CD4-positive, alpha-beta T cell treated with Interleukin-4 for 1 hour (primary cell): Measurements from ENCODE around the gene ADAM8.

Source experiments
- DNase-seq, 2 donors: peaks; one replicate each; pipeline ENCODE4 v3.0.0-alpha.2; 2020 to 2022

The ADAM8 gene

DNA sequence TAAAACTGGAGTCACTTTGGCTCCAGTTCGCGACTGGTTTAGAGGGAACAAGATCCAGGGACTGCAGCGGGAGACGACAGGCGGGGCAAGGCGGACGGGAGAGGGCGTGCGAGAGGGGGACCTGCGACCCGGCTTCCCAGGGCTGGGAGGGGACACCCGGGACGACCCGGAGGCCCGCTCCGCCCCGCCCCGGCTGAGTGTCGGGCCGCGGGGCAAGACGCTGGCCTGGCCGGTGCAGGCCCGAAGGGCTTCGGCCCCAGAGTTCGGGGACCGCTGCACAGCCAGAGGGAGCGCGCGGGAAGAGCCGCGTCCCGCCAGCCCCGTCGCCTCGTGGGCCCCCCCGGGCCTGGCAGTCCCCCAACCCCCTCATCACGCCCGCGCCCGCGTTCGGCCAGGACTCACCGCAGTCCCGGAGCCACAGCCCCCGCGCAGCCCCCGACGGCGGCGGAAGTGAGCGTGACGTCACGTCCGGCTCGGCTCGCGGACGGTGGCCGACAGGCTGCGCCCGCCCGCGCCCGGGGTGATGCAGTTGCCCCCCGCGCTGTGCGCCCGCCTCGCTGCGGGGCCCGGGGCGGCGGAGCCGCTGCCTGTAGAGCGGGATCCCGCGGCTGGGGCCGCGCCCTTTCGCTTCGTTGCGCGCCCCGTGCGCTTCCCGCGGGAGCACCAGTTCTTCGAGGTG lies 31.9 kb upstream of the ADAM8 start, which contains the start of the genes TUBGCP2 and ZNF511:
Gene TUBGCP2, minus strand, starts transcription at position 452 of the 679 bp plus-strand sequence. CDS start 5,931 bp downstream, outside the sequence.
Gene ZNF511, plus strand, starts transcription at position 494 of the 679 bp plus-strand sequence. Its CDS starts 30 bp downstream, at position 524.
- peak; percentile 90 to 94 for DNase-seq

DNA sequence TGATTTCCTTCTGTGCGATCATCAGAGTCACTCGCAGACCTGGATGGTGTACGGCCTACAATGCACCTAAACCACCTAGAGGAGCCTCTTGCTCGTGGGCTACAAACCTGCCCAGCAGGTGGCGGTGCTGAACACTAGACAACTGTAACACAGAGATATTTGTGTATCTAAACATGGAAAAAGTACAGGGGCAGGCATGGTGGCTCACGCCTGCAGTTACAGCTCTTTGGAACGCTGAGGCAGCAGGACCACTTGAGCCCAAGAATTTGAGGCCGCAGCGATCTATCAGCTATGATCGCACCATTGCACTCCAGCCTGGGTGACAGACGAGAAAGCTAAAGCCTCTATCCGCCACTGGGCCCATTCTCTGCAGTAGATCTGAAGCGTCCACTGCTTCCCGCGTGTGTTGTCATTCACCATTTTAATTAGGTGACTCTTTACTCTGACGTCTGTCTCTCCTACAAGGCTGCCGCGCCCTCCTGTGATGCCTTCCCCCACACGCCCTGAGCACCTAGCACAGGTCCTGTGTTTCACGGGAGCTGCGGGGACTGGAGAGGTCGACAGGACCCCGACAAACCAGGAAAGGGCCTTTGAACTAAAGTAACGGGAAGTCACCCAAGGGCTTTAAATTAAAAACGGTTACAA lies 31.2 kb upstream of the ADAM8 start:
- DNase-seq: peak; percentile 88 to 92

DNA sequence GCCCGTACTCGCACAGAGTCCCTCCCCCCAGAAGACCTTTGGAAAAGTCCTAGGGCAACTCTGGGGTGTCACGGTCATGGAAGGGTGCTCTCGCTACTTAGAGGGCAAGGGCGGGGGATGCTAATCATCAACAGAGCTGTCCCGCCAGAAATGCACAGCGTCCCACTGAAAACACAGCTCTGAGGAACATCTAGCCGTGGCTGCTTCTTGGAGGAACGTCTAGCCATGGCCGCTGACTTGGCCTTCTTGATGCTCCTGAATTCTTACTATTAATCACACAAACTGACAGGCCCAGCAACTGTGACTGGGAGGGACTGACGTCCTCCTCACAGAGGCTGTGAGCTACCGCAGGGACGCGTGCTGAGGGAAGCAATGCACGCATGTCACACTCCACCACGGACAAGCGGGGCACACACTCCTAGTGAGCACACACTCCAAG lies 30.3 kb upstream of the ADAM8 start:
- DNase-seq: no peak

DNA sequence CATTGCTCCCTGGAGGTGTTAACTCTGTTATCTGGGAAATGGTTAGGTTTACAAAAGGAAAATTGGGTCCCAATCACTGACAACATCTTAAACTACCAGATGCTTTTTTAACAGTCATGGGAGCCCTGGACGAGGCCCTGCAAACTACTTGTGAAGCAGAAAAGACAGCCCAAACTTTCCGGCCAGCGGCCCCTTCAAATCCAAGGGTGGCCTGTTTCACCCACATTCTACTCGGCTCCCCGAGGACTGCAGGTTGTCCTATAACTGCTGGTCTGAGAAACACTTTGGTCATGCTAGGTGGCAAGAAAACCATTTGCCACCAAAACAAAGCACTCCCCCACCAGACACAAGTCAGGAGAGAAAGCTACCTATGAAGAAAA lies 29.4 kb upstream of the ADAM8 start:
- no peak for DNase-seq

DNA sequence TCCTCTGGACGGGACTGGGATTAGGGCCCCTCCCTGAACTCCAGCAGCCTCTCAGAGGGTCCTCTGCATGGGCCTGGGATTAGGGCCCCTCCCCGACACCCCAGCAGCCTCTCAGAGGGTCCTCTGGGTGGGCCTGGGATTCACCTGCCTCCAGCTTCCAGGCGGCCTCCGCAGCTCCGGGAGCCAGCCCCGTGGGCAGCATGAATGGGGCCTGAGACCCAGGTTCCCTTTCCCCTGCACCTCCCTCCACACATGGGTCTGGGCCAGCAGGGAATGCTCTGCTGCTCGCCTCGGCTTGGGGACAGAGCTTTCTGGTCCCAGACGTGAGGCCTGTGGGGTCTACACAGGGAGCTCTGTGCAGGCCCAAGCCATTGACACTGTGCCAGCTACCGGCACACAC lies 26.5 kb upstream of the ADAM8 start:
- DNase-seq: no peak

DNA sequence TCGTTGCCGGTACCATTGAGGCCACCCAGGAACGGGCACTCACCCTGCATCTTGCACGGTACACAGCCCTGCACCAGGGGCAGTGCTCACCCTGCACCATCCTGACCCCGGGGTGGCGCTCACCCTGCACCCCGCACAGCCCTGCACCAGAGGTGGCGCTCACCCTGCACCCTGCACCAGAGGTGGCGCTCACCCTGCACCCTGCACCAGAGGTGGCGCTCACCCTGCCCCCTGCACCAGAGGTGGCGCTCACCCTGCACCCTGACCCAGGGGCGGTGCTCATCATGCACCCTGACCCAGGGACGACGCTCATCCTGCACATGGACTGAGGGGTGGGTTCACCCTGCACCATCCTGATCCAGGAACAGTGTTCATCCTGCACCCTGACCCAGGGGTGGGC lies 25.6 kb upstream of the ADAM8 start:
- DNase-seq: no peak

DNA sequence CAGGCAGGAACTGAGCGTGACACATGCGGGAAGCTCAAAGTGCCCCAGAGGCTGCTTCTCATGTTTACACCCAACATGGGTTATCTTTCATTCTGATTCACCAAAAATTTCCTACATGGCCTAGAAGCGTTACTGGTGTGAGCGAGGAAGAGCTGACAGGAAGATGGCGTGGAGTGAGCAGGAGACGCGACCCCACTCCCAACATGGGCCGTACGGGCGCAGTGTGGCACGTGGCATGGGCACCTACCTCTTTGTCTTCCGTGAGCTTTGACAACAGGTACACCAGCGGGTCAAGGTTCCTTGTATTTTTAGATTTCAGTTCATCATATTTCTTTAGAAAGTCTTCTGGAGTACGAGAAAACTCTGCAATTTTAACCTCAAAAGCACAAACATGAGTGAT lies 23.1 kb upstream of the ADAM8 start:
- no peak for DNase-seq

DNA sequence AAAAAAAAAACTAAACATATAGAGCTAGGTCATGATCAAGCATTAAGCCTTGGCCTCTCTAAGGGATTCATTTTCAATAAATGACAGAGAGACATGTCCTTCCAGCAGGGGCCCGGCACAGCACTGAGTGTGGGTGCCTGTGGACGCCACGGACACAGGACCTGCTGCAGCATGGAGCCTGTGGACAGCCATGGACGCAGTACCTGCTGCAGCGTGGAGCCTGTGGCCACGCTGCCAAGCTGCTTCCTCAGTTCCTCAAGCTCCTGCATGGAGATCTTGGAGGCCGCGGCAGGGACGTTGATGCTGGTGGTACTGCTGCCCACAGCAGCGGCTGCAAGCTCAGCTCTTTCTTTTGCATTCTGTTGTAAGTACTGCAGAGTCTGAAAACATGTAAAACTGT lies 22.6 kb upstream of the ADAM8 start:
- no peak for DNase-seq

DNA sequence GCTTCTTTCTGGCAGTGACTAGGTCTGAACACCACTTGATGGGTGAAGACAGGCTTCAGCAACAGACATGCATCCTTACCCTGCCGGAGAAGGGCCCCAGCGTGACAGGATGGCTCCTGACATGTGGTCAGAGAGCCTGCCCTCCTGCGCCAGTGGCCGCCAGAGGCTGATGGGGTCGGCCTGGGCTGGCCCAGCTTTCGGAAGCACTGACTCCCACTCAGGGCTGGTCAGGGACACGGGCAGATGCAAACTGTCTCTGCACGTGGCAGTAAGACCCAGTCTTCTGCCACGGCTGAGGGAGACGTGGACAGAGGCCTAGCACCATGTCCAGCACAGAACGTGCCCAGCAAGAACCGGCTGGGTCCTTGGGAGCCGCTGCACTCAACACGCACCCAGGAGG lies 21.8 kb upstream of the ADAM8 start:
- DNase-seq: no peak

DNA sequence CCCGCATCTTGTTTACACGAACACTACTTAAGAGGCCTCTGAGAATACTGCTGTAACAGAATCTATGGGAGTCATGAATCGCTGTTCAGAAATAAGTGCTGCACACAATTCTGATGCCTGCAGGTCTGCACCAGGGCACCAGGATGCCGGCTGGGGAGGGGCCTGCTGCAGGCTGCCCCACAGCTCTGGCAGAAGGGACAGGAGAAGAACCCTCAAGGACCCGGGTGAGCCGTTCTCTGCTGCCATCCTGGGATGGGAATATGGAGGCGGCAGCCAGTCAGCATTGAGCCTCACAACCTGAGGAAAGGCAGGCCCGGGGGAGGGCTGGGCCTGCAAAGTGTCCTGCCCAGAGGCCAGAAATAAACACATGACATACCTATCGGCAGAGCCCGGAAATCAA lies 20.8 kb upstream of the ADAM8 start:
- no peak for DNase-seq

DNA sequence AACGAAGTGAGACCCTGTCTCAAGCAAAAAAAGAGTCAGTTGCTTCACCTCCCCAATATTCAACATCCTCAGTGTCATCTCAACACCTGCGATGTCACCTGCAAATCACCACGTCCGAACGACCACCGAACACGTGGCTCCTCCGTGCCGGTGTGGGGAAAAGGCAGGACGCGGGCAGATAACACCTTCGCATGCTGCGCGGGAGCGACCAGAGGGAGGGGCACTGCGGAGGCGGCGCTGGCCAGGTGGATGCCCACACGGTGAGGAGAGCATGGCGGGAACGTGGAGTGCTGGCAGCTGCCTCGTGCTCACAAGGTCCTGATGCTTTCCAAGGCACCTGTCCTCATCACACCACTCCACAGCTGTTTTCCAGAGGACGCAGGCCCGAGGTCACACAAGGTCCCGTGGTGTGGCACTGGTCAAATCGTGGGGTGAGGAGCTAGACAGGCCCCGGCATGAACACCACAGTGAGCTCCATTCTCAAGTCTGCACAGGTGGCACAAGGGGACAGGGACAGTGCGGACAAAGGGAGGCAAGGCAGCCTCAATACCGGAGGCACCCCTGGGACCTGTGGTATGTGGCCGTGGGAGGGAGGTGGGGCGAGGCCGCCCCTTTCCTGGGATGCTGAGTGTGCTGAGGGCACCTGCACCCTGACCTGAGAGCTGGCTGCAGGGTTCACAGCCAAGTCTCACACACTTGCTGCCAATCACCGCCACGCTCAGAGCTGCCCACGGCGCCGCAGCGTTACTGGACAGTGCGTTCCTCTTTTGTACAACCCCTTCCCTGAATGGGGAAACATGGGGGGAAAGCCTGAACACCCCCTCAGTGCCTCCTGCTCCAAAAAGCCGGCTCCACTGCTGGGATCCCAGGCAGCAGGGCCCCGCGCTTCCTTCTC lies 19.0 kb upstream of the ADAM8 start:
- no peak for DNase-seq

DNA sequence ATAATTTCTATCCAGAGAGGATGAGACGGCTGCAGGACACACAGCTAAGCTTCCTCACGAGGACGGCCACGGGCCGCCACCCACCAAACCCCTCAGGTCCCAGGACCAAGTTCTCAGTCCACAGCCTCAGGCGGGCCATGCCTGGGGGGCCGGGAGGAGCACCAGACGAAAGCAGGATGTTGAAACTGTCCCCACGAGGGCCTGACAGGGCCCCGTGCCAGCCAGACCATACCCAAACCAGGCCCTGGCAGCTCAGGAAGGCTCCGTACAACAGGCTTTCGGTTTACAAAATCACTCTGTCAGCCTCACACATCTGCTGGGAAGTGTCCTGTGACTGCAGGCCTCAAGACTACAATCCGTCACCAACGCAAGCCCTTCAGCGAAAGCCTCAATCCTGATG lies 17.5 kb upstream of the ADAM8 start:
- peak in 1 of 2 donors; percentile 37 for DNase-seq

DNA sequence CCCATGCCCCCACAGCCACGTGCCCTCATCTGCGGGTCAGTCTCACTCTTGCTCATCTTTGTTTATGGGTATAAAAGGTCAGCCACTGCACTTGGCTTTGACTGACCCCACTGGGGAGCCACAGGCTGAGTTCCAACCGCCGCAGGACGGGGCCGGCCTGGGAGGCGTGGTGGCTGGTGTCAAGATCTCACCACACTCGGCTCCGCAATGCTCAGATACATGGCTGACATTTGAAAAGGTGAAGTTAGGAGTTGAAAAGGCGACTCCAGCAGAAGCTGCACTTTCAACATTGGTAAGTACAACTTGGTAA lies 17.1 kb upstream of the ADAM8 start:
- DNase-seq: no peak

DNA sequence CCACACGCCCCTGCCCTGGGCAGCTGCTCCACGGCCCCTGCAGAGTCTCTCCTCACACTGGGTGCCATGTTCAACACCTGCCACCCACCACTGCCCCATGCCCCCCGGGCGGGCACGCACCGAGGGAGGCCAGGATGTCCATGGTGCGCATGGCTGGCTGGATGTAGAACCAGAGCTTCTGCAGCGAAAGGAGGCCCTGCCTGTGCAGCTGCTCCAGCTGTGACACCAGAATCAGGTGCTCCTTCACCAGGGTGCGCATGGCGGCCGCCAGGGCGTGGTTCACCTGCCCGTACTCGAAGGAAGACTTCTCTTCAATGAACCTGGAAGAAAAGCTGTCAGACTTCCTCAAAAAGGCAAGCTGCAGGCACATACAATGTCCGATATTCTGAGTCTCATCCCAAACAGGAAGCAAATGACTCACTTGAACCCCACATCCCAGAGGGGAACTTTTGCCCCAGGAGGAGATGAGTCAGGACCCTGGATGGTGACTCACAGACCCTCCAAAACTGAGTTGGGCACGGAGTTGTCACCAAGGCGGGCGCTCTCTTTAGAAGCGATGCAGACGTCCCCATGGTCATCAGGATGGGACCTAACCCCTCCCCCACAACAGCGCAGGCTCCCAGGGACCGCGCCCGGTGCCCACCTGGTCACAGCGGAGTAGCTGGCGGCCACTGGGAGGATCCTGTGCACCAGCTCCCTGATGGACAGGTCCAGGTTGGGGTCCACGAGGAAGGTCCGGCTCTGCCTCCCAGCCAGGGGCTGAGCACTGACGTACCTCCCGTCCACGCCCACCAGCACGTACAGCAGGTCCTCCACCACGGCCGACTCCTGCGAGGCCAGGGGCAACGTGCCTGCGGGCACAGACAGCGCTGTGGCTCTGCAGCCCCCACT lies 16.5 kb upstream of the ADAM8 start:
- peak in 1 of 2 donors; percentile 79 for DNase-seq

DNA sequence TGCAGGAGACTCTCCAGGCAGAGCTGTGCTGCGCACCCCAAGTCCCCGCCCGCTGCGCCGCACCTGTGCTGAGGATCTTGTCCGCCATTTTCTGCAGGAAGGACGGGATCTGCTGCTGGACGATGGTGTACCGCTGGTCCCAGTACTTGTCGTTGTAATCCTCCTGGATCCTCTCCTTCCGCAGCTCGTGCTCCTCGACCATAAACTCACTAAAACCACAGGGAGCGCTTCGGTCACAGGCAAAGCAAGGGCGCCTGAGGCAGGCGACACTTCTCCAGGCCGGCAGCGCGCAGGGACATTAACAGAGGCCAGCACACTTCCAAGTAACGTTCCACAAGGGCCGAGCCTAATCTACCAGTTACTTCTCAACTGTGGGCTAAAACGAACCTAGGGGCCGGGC lies 13.1 kb upstream of the ADAM8 start:
- DNase-seq: no peak

DNA sequence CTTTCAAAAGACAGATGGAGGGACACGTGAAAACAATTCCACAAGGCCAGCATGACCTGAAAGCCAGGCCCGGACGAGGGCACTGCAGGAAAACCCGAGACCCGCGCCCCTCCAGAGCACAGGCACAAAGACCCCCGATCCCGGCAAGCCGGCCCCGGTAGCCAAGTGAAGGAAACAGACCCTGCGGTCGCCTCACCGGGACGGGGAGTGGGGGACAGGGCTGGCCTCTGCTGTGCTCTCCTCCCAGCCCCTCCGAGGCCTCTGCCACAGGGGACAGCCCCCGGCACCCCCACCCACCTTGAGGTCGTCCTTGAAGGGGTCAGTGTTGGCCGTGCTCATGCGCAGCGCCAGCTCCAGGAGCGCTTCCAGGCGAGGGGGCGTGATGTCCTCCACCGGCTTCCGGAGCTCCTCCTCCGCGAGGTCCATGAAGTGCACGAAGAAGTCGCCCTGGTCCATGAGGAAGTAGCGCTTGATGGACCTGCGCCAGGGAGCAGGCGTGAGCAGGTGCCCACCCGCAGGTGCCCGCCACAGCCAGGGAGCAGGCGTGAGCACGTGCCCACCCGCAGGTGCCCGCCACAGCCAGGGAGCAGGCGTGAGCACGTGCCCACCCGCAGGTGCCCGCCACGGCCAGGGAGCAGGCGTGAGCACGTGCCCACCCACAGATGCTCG lies 11.3 kb upstream of the ADAM8 start:
- DNase-seq: no peak

DNA sequence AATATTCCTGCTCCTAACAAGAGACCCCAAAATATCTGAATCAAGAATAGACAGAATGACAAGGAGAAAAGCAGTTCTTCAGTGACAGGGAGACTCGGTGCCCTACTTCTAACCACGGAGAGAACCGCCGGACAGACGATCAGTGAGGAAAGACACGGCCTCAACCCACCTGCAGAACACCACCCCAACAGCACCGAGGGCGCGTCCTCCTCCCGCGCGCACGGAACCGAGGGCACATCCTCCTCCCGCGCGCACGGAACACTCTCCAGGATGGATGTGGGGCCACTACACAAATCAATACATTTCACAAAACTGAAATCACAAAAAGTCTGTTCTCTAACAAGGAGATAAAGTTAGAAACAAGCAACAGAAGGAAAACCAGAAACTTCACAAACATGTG lies 9.7 kb upstream of the ADAM8 start:
- DNase-seq: no peak

DNA sequence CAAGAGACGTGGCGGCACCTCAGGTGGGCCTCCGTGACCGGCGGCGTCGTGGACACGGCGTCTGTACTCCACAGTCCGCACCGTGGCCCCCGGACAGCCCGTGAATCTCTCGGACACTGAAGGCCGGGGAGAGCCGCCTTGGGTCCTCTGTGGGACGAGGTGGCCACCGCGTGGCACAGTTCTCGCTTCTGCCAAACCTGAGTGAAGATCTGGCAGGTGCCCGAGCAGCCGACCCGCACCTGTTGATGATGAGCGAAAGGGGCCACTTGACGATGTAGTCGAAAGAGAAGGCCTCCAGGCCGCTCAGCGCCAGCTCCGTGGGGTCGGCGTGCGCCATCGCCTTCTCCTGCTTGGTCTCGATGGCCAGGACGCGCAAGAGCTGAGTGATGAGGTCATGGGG lies 8.5 kb upstream of the ADAM8 start:
- DNase-seq: no peak

DNA sequence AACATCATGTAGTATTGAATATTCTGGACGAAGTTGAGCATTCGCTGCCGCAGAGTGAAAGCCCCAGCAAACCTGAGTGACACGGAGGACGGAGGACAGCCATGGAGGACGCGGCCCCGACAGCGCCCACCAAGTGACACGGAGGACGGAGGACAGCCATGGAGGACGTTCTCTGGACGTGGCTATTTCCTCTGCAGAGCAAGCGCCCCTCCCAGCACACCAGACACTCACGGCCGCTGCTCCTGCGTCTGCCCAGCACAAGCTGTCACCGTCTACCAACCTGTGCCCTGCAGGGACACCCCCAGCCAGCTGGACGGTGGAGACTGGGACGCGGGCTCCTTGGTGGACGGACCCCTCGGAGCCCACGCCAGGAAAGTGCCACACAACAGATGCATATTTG lies 7.3 kb upstream of the ADAM8 start:
- DNase-seq: no peak

DNA sequence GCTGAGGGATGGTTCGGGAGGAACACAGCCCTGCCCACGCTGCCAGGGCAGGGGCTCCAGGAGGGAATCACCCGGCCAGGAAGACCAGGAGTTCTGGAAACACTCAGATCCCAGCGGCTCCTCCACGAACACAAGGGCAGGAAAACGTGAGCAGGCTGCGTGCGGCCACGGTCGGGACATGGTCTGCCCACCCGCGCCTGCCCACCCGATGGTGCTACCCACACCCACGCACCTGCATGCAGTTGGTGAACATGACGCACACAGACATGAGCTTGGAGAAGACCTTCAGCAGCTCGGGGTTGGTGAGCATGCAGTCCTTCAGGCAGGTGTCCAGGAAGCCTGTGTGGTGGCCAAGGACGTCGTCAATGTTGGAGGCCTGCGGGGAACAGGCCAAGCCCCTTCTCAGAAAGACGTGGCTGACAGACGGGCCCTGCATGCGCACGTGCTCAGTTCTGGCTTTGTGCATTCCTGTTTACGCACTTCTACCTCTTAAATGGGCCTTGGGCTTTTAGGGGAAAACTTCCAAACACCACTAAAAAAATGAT lies 6.2 kb upstream of the ADAM8 start:
- DNase-seq: no peak

DNA sequence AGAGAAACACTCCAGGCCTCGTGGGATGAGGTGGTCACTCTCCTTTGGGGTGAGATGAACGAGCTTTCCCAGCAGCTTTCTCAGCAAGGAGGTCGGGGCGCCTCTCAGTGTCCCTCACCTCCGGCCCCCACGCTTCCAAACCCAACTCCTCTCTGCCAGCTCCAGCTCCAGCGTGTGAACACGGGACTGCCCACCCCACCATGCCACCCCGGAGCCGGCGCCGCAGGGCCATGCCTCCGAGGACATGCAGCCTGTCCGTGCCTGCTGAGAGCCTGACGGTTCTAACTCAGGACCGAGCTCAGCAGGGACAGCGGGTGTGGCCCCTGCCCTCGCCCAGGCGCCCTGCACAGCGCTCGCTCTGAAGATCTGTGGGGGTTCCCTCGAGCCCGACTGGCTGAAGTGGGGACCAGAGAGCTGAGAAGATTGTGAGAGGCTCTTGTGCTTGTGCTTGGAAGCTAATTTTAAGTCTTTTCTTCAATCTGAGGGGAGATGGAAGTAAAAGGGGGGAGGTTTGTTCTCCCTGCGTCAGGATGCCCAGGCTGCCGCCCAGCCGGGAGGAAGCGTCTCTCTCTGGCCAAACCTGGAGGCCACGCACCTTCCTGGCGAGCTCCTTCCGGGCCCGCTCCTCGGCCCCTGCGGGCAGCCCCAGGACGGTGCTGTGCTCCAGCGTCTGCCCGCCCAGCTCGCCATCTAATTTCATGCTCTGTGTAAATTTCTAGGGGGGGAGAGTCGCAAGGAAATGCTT lies 5.1 kb upstream of the ADAM8 start:
- DNase-seq: no peak
